GM18511 (cell line): ENCODE measurements around the gene AOAH.
"Not testable (repeated sequence)": the region's sequence is repeated elsewhere in the genome, so short reads cannot be mapped to it uniquely, and the experiment has no call there.

ENCODE experiments used
- ATAC-seq: cut with Tn5 transposase; IDR thresholded peaks from one replicate; pipeline ENCODE4 v1.9.1; 2021; ENCODE audit warnings: mild to moderate bottlenecking, moderate library complexity; ENCODE audit not compliant: unreplicated experiment

AOAH gene

DNA sequence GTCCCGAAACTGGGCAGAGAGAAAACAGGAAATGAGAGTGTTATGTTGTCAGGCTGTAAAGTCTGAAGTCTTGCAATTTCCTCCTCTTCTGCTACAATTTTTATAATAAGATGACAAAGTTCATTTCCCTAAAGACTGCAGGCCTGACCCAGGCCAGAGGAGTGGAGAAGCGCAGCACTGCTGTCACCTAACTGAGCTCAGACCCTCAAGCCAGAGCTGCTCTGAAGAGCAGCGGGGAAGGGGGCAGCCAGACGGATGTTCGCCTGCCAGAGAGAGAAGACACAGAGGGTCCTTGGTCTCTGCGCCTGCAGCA lies 12.6 kb upstream of the AOAH start:
- peak; percentile 98 for ATAC-seq

- ATAC-seq = no peak
Observed at GRCh38 chr7:36736090-36736898, 12.0 kb upstream of the AOAH start.

DNA sequence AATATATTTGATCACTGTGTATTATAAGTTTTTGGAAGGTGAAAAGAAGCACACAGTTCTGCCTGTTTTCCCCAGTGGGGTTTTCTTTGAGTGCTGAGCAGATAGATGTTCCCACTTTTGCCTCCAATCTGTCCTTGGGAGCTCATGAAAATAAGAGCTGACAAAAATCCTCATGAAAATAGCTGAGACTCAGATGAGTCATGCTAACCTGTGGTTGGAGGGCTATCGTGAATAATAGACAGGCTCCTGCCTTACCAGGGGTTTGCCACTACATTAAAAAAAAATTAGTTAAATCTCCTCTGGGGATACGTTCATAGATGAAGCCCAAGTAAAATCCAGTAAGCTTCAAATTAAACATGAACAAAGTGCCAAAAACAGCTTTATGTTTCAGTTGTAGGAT lies 10.9 kb upstream of the AOAH start:
- no peak for ATAC-seq

DNA sequence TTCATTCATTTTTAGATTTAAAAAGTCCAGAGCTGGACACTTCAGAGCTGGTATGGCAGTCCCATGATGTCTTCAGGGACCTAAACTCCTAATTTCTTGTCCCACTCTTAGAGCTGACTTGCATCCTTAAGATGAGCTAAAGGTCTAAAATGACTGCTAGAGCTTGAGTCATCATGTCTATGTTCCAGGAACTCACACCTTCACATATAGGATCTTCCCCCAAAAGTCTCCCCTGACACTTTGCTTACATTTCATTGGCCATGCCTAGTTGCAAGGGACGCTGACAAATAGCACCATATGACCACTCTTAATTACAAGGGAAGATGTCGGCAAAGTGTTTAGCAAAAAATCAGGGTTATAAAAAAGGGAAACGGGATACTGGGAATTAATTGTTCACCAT lies 10.4 kb upstream of the AOAH start:
- no peak for ATAC-seq

DNA sequence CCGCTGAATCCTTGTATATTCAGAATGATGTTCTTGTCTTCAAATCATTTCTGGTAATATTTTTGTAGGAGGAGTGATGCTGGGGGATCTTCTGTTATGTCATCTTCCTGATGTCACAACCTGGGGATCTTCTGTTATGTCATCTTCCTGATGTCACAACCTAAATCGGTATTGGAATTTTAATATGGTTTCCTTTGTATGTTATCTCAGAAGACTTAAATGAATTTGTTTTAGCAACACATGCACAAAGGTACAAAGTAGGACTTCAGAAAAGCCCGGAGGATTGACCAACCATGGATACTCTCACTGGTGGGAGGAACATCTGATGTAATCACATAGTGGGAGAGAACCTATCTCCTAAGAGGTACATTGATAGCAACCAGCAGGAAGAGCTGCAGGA lies 9.1 kb upstream of the AOAH start:
- no peak for ATAC-seq

DNA sequence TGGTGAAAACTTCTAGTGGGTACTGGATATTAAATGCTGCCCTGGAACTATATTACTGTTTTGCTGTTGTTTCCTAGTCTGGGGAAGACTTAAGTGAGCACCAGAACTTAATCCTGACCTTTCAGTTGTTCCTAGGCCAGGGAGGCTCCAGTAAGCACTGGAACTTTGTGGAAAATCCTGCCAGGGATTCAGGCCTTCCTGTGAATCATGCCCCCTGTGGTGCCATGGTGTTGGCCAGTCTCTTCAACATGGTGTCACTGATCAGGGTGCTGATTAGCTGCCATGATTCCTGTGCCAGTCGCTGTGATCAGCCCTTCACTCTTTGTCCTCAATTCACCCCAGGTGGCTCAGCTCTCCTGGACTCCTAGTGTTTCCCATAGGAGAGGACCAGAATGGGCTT lies 8.5 kb upstream of the AOAH start:
- ATAC-seq = no peak

DNA sequence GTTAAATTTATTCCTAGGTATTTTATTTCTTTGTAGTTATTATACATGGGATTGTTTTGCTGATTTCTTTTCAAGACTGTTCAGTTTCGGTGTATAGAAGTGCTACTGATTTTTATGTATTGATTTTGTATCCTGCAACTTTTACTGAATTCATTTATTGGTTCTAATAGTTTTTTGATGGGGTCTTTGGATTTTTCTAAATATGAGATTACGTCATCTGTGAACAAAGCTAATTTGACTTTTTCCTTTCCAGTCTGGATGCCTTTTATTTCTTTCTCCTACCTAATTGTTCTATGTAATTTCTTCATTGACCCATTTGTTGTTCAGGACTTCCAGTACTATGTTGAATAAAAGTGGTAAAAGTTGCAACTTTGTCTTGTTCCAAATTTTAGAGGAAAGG lies 5.8 kb upstream of the AOAH start:
- no peak for ATAC-seq

DNA sequence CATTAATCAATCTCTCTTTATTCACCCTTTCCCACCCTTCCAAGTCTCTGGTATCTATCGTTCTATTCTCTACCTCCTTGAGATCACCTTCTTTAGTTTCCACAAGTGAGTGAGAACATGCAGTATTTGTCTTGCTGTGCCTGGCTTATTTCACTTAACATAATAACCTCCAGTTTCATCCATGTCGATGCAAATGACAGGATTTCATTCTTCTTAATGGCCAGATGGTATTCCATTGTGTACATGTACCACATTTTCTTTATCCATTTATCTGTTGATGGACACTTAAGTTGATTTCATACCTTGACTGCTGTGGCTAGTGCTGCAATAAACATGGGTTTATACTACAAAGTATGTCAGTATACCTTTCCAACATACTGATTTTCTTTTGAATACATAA lies 3.8 kb upstream of the AOAH start:
- ATAC-seq = no peak

DNA sequence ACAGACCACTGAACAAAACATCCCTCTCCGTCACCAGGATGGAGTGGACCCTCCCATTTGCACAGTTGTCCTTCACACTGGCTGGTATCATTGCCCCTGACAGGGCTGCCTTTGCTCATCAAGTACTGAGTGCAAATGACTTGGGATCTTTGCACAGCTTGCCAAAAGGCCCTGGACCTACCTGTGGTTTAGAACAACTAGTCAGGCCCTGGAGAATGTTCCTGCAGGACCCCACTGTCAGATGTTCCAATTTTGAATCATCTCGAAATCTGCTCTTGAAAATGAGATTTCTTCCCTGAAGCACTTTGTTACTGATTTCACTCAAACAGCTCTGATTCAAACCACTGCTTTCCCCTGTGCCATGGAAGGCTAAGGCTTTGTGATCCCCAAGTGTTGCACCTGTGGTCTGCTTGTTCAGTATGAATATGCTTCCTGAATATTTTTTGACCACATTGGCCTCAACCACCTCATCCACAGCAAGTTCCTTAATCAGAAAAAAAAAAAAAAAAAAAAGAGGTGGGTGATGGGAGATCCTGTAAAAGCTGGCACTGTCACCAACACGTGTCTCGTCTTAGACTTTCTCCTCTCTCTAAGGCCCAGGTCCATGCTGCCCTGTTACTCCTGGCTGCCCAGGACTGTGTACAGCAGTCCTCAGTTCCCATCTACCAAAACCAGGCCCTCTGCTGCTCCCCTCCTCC lies 2.7 kb upstream of the AOAH start:
- ATAC-seq = no peak

GRCh38 chr7:36726311-36726710 lies 2.0 kb upstream of the AOAH start:
- no peak for ATAC-seq

- ATAC-seq = no peak
Observed at GRCh38 chr7:36724996-36725395, 702 bp upstream of the AOAH start.

DNA sequence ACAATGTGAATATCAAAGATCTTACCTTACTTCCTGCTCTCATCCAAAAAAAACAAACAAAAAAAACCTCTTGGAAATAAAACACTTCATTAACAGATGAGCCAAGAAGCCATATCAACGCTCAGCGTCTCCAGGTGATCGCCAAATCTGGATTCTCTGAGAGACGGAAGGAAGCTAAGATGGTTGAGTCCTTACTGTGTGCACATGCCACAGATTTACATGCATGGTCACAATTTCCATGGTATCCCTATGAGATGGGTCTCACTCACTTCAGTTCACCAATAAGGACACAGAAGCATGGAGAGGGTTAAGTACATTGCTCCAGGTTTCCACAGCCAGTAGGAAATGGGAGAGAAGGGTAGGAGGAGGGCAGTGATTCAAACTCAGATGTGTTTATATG lies 1.0 kb downstream of the AOAH start:
- no peak for ATAC-seq

DNA sequence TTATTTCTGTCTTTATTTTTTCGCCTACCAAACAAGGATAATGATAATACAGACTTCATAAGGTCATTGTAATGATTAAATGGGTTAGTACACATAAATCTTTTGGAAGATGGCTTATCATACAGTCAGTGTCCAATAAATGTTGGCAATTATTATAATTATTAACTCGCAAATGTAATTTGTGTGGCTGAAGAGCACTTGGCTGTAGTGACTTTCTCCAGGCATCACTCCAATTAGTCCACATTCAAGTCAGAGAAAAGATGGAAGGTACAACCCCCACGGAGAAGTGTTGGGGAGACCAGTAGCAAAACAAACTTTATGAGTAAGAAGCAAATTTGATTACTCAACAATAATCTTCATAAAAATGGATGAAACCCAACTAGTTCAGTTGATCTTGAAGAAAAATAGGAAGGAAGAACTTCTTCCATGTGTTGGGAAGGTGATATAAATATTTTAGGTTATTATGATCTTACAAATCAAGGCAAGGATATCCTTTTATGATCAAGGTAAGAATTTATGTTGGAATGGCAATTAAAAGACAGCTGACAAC lies 5.1 kb downstream of the AOAH start:
- no peak for ATAC-seq

GRCh38 chr7:36717586-36717985 lies 6.7 kb downstream of the AOAH start:
- no peak for ATAC-seq

- ATAC-seq = not testable (repeated sequence)
Observed at GRCh38 chr7:36716802-36717201, 7.5 kb downstream of the AOAH start.

GRCh38 chr7:36712015-36712414 lies 12.3 kb downstream of the AOAH start:
- no peak for ATAC-seq

GRCh38 chr7:36711256-36711655 lies 13.0 kb downstream of the AOAH start:
- no peak for ATAC-seq

GRCh38 chr7:36710186-36710791 lies 14.0 kb downstream of the AOAH start:
- ATAC-seq = no peak

DNA sequence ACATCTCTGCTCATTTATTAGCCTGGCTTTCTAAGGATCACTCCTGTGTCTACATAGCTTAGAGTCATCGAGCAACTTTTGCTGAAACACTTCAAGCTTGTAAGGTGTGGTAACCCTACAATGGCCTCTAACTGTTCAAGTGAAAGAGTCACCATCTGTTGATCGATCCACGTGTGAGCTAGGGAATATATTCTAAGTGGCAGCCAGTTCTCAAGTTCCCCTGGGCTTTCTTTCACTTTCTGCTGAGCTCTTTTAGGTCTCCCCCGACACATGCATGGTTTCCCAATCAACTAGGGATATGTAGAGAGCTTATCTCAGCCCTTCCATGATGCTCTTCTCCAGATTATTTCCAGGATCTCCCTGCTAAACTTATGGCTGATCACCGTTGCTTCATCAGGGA lies 15.5 kb downstream of the AOAH start:
- ATAC-seq = no peak

DNA sequence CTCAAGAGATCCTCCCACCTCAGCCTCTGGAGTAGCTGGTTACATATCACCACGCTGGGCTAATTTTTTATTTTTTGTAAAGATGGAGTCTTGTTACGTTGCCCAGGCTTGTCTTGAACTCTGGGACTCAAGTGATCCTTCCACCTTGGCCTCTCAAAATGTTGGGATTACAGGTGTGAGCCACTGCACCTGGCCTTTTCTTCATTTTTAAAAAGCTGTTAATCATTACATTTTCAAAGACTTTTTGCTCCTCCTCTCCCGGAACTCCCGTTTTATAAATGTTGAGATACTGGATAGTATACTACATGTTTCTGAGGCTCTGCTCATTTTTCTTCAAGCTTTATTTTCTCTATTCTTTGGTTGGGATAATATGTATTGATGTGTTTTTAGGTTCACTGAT lies 16.4 kb downstream of the AOAH start:
- ATAC-seq = no peak

DNA sequence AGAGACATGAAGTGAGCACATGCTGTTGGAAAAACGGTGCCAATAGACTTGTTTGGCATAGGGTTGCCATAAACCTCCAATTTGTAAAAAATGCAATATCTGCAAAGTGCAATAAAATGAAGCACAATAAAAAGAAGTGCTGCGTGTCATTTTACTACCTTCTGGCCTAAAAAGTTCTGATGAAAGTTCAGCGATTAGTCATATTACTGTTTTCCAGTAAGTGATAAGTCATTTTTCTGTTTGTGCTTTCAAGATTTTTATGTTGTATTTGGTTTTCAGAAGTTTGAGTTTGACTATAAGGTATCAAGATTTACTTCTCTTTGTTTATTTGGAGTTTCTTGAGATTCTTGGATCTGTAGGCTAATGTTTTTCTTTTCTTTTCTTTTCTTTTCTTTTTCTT lies 16.8 kb downstream of the AOAH start:
- ATAC-seq = no peak

DNA sequence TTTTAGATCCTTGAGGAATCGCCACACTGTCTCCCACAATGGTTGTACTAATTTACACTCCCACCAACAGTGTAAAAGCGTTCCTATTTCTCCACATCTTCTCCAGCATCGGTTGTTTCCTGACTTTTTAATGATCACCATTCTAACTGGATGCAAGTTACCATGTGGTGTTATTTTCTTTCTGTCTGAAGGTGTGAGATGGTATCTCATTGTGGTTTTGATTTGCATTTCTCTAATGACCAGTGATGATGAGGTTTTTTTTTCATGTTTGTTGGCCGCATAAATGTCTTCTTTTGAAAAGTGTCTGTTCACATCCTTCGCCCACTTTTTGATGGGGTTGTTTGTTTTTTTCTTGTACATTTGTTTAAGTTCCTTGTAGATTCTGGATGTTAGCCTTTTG lies 20.4 kb downstream of the AOAH start:
- not testable (repeated sequence) for ATAC-seq
